Mammary epithelial cell (primary cell): ENCODE data around the gene BUD31.

Experiments used
- EZH2 ChIP-seq: IDR thresholded peaks from 2 replicates; pipeline ENCODE4 v1.6.1; 2012; ENCODE audit warnings: low read length, inconsistent platforms, borderline replicate concordance
- TF ChIP-seq, protein P1 (sequence below), 2 donors: IDR thresholded peaks in 1 of 2; conservative IDR thresholded peaks in 1 of 2; 2 replicates each; pipeline ENCODE4 v1.5.1; 2011 to 2012; ENCODE audit warnings: inconsistent platforms in 2 of 2, low read length in 2 of 2, mild to moderate bottlenecking in 2 of 2, control low read depth in 1 of 2, low read depth in 1 of 2; ENCODE audit not compliant: insufficient read depth in 1 of 2; ENCODE audit errors: extremely low read depth in 1 of 2

DNA sequence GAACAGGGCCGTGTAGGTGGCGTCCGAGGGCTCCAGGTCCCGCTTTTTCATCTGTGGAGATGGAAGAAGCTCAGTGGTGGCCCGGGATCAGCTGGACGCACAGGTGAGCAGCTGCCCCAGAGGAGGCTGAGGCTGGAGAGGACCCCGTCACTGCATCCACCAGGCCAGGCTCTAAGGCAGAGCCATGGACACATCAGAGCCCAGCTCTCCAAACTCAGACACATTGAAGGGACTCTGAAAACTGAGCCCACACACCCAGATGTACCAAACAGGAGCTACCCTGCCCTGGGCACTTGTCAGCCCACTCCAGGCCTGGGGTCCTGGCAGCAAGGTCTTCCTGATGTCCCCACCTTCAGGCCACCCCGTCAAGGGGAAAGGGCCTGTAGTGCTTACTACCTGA lies 21.0 kb downstream of the BUD31 start:
- TF ChIP-seq EZH2 = no peak
- TF ChIP-seq, protein P1, sequence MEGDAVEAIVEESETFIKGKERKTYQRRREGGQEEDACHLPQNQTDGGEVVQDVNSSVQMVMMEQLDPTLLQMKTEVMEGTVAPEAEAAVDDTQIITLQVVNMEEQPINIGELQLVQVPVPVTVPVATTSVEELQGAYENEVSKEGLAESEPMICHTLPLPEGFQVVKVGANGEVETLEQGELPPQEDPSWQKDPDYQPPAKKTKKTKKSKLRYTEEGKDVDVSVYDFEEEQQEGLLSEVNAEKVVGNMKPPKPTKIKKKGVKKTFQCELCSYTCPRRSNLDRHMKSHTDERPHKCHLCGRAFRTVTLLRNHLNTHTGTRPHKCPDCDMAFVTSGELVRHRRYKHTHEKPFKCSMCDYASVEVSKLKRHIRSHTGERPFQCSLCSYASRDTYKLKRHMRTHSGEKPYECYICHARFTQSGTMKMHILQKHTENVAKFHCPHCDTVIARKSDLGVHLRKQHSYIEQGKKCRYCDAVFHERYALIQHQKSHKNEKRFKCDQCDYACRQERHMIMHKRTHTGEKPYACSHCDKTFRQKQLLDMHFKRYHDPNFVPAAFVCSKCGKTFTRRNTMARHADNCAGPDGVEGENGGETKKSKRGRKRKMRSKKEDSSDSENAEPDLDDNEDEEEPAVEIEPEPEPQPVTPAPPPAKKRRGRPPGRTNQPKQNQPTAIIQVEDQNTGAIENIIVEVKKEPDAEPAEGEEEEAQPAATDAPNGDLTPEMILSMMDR (conservative IDR thresholded peaks at IDR 0.05 in 1 of 2, IDR thresholded peaks at IDR 0.05 in 1 of 2; ENCODE audit: extremely low read depth in 1 of 2, insufficient read depth in 1 of 2, low read depth in 1 of 2, low read length in 2 of 2) = no peak
